Central memory CD8-positive, alpha-beta T cell (primary cell): ENCODE results near the gene USP40.

Experiments used
- ATAC-seq: fragments of 150-1000 bp; cut with Tn5 transposase; replicated peaks from 2 replicates; pipeline ENCODE4 v1.10.0; 2022; ENCODE audit warnings: mild to moderate bottlenecking, moderate FRiP score, moderate number of reproducible peaks; ENCODE audit not compliant: poor library complexity, severe bottlenecking; ENCODE audit errors: extremely low read depth
- DNase-seq, 2 donors: peaks; one replicate each; pipeline ENCODE4 v3.0.0; 2021; ENCODE audit warnings: low spot score in 2 of 2
- H3K27ac Mint-ChIP-seq: one replicate; pipeline ENCODE4 v1.8.0; 2022; ENCODE audit warnings: low read depth, mild to moderate bottlenecking, moderate library complexity, mixed read lengths
- H3K27me3 Mint-ChIP-seq: one replicate; pipeline ENCODE4 v1.8.0; 2022; ENCODE audit warnings: mixed read lengths
- H3K36me3 Mint-ChIP-seq: one replicate; pipeline ENCODE4 v1.8.0; 2022; ENCODE audit warnings: mild to moderate bottlenecking, moderate library complexity, mixed read lengths; ENCODE audit not compliant: insufficient read depth
- H3K4me1 Mint-ChIP-seq: one replicate; pipeline ENCODE4 v1.8.0; 2022; ENCODE audit warnings: mixed read lengths
- H3K4me3 Mint-ChIP-seq: one replicate; pipeline ENCODE4 v1.8.0; 2022; ENCODE audit warnings: mild to moderate bottlenecking, moderate library complexity, mixed read lengths
- H3K9me3 Mint-ChIP-seq: one replicate; pipeline ENCODE4 v1.8.0; 2022; ENCODE audit warnings: mixed read lengths

The USP40 gene

DNA sequence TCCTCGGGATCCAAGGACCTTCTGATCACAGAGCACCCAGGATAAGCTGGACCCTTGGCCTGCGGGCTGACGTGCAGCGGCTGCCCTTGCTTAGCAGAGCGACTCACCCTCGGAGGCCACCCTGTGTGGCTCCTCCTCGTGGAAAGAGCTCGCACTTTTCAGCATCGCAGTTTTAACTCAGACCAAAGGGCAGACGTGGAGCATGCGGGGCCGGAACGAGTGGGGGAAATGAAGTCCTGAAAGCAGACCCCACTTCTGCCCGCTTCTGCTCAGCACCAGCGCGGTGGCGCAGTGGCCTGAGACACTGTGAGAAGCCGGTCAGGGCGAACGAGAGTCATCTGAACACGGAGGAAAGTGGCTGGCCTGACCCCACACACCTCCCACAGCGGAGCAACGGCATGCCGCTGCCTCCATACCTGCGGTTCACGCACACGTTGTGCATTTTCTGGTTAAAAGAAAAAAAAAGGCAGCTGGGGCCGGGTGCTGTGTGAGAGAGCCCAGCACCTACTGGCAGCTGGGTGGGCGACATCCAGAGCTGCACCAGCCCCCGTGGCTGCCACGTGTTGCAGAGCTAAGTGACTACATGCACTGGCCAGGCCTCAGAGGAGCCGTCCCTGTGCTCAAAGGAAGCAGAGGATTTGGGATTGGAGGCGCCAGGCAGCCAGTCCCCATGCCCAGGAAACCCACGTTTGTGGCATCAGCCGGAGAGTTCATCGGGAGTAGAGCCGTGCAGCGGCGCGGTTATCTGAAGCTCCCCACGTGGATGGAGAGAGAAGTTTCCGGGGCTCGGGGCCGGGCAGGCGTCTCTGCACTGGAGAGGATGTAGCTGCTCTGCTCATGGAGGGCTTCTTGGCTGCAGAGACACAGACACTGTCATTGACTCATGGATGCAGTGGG lies 89.7 kb downstream of the USP40 start:
- H3K27ac Mint-ChIP-seq, result no peak overlapping the region
- ATAC-seq, result no peak

GRCh38 chr2:233476063-233476410 lies 90.5 kb downstream of the USP40 start:
- Mint-ChIP-seq H3K4me3 (no peak overlapping the region), H3K4me1 (no peaks in the 10 kb centered on the region), H3K9me3 (no peaks in the 10 kb centered on the region), H3K27me3 (no peaks in the 10 kb centered on the region), H3K27ac (no peak overlapping the region), H3K36me3 (peaks cover 16% of the 10 kb centered on the region)
- no peak for DNase-seq
- ATAC-seq, result no peak

More for the DNA sequence above, 89.7 kb downstream of the USP40 start:
- no peaks in the 10 kb centered on the region for H3K9me3 Mint-ChIP-seq
- DNase-seq, result no peak
- no peaks in the 10 kb centered on the region for H3K27me3 Mint-ChIP-seq
- H3K36me3 Mint-ChIP-seq, result peaks cover 16% of the 10 kb centered on the region
- no peak overlapping the region for H3K4me3 Mint-ChIP-seq
- no peaks in the 10 kb centered on the region for H3K4me1 Mint-ChIP-seq

GRCh38 chr2:233474308-233475160 lies 92.0 kb downstream of the USP40 start:
- Mint-ChIP-seq H3K27ac (no peak overlapping the region), H3K4me1 (no peaks in the 10 kb centered on the region), H3K4me3 (no peak overlapping the region), H3K27me3 (no peaks in the 10 kb centered on the region), H3K36me3 (peaks cover 13% of the 10 kb centered on the region), H3K9me3 (no peaks in the 10 kb centered on the region)
- no peak for DNase-seq
- ATAC-seq, result no peak

DNA sequence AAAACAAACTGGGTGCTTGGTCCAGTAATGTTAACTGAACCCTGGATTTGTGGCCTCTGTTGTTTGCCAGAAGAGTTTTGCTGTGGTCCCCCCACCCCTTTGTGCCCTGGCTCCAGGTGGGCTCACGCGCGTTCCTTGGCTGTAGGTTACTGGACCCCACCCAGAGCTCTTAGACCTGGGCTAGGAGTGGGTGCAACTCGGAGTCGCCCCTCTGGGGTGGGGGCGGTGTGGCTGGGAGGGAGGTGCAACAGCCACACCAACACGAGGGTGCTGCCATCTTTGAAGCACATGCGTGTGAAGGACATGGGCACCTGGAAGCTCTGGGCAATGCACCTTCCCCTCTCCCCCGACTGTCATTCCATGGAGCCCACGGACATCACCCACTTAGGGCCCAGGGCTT lies 92.7 kb downstream of the USP40 start:
- Mint-ChIP-seq H3K27ac (no peak overlapping the region), H3K4me3 (no peak overlapping the region)

GRCh38 chr2:233473386-233473791 lies 93.2 kb downstream of the USP40 start:
- no peaks in the 10 kb centered on the region for H3K4me1 Mint-ChIP-seq
- no peak overlapping the region for H3K27ac Mint-ChIP-seq
- no peaks in the 10 kb centered on the region for H3K9me3 Mint-ChIP-seq
- H3K27me3 Mint-ChIP-seq, result no peaks in the 10 kb centered on the region
- no peak overlapping the region for H3K4me3 Mint-ChIP-seq
- ATAC-seq (no peak), DNase-seq (no peak)
- H3K36me3 Mint-ChIP-seq, result peaks cover 13% of the 10 kb centered on the region

More for the DNA sequence above, 92.7 kb downstream of the USP40 start:
- DNase-seq (no peak), ATAC-seq (no peak)
- H3K4me1 Mint-ChIP-seq, result no peaks in the 10 kb centered on the region
- H3K36me3 Mint-ChIP-seq, result peaks cover 13% of the 10 kb centered on the region
- no peaks in the 10 kb centered on the region for H3K27me3 Mint-ChIP-seq
- H3K9me3 Mint-ChIP-seq, result no peaks in the 10 kb centered on the region

GRCh38 chr2:233471291-233472035 lies 95.1 kb downstream of the USP40 start:
- ATAC-seq, result no peak

DNA sequence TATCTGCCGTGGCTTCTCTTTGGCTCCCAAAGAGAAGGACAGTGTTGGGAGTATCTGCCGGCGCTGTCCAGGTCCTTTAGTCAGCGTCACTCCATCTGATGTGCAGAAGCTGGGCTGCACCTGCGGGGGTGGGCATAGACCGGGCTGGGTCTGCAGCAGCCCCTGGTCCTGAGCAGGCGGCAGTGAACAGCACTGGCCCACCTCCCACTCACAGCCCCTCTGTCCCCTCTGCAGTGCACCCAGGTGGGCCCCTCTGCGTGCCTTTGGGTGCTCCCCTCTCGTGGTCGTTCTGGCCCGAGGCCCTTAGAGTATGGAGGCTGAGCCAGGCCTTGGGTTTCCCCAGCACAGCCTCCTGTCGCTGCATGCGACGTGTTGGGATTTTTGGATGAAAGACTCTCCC lies 95.7 kb downstream of the USP40 start:
- H3K9me3 Mint-ChIP-seq, result no peaks in the 10 kb centered on the region
- H3K27ac Mint-ChIP-seq, result no peak overlapping the region
- H3K36me3 Mint-ChIP-seq, result peaks cover 29% of the 10 kb centered on the region
- H3K4me3 Mint-ChIP-seq, result no peak overlapping the region
- no peak for DNase-seq
- ATAC-seq, result no peak
- no peaks in the 10 kb centered on the region for H3K4me1 Mint-ChIP-seq
- H3K27me3 Mint-ChIP-seq, result no peaks in the 10 kb centered on the region

More at GRCh38 chr2:233471291-233472035, 95.1 kb downstream of the USP40 start:
- Mint-ChIP-seq H3K4me1 (no peaks in the 10 kb centered on the region), H3K27ac (no peak overlapping the region), H3K4me3 (no peak overlapping the region), H3K36me3 (peaks cover 25% of the 10 kb centered on the region), H3K27me3 (no peaks in the 10 kb centered on the region), H3K9me3 (no peaks in the 10 kb centered on the region)
- no peak for DNase-seq

DNA sequence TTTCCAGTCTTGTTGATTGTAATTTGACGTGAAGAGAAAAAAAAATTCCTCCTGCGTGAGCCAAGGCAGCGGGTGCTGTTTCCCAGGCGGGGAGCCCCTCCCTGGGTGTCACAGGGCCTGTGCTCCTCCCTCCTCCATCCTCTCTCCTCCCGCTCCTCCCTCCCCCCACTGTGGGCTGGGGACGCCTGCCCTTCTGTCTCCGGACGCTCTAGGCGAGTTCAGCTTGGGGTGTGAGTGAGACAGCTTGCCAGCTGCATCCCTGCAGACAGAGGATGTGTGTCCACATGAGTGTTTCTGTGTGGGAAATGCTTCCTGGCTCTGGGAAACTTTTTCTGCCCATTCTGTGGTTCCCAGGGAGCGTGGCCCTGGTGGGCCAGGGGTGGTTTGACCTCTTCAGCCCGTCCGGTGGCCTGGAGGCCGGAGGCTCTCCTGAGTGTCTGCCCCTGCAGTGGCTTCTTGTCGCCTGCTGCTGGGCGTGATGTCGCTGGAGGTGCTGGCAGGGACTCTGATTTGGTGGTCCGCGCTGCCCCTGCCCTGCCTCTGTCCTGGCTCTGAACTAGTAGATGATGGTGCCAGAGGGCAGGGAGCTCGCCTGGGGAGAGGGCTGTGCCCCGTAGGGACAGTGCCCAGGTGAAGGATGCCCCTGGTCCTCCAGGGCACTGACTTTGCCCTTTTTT lies 96.4 kb downstream of the USP40 start:
- H3K36me3 Mint-ChIP-seq, result peaks cover 28% of the 10 kb centered on the region
- ATAC-seq (no peak), DNase-seq (no peak)
- no peaks in the 10 kb centered on the region for H3K27me3 Mint-ChIP-seq
- H3K4me3 Mint-ChIP-seq, result no peak overlapping the region
- no peaks in the 10 kb centered on the region for H3K4me1 Mint-ChIP-seq
- H3K9me3 Mint-ChIP-seq, result no peaks in the 10 kb centered on the region
- H3K27ac Mint-ChIP-seq, result no peak overlapping the region

DNA sequence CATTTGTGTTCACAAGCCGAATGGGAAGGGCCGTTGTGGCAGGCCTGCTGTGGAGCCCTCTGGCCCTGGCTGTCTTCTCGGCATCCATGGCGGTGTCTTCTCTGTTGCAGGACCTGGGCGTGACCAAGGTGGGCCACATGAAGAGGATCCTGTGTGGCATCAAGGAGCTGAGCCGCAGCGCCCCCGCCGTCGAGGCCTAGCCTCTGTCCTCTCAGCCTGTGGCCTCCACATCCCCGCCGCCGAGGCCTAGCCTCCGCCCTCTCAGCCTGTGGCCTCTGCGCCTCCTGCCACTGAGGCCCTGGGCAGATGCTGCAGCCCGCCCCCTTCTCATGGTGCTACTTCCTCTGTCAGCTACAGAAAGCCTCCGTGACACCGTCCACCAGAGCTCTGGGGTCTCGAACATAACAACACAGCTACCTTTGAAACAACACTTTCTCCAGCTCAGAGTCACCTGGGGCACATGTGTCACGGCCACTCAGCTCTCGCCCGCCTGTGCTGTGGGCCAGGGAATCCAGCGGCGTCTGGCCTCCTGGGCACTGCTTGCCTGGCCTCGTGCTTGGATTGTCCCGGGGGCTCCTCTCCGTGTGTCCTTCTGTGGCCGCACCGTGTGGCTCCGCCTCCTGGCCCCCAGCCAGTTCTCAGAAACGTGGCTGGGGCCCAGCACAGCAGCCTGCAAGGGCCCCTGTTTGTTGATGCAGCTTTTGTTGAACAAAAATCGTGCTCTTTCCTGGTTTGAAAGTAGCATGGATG lies 97.1 kb downstream of the USP40 start:
- no peak for ATAC-seq
- Mint-ChIP-seq H3K27me3 (no peaks in the 10 kb centered on the region), H3K9me3 (no peaks in the 10 kb centered on the region), H3K27ac (no peak overlapping the region), H3K4me3 (no peak overlapping the region), H3K4me1 (no peaks in the 10 kb centered on the region), H3K36me3 (peaks cover 31% of the 10 kb centered on the region)
- DNase-seq, result no peak

DNA sequence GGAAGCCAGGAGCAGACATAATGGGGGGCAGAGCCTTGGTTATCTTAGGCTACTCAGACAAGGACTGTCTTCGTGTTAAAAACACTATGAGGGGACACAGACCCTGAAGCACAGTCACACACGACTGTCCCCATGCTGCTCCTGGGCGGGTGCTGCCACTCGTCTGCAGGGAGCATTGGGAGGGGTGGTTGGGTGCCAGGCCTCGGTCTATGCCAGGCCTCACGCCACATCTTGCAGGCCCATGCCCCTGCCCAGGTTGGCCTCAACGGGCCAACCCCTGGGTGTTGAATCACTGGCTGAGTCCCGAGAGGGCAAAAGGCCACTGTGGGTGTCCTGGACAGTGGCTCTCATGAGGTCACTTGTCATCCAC lies 97.9 kb downstream of the USP40 start:
- no peaks in the 10 kb centered on the region for H3K27me3 Mint-ChIP-seq
- no peak overlapping the region for H3K27ac Mint-ChIP-seq
- no peak for DNase-seq
- peaks cover 32% of the 10 kb centered on the region for H3K36me3 Mint-ChIP-seq
- no peaks in the 10 kb centered on the region for H3K4me1 Mint-ChIP-seq
- no peaks in the 10 kb centered on the region for H3K9me3 Mint-ChIP-seq
- no peak for ATAC-seq
- no peak overlapping the region for H3K4me3 Mint-ChIP-seq

DNA sequence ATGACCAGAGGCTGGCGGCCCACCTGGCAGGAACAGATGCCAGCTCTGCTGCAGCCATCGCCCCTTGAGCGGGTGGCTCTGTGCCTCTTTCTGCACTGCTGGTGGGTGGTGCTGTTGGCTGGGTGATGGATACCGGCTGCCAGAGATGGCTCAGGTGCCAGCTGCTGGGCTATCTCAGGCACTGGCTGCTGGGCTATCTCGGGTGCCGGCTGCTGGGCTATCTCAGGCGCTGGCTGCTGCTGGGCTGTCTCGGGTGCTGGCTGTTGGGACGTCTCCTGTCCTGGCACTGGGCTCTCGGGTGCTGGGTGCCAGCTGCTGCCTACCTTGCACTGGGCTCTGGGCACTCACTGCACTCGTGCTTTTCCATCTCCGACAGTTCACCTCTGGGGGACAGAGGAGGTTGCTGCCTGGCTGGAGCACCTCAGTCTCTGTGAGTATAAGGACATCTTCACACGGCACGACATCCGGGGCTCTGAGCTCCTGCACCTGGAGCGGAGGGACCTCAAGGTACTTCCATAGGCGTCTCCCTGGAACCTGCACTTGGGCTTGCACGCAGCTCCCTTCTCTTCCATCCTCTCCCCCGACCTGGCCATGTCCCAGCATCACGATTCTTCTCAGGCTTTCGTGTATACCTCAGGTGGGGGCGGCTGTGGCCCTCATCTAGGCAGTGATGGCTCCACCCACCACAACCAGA lies 98.4 kb downstream of the USP40 start:
- no peak for DNase-seq
- Mint-ChIP-seq H3K4me3 (no peak overlapping the region), H3K27me3 (no peaks in the 10 kb centered on the region), H3K27ac (no peak overlapping the region), H3K36me3 (peaks cover 33% of the 10 kb centered on the region), H3K9me3 (no peaks in the 10 kb centered on the region), H3K4me1 (no peaks in the 10 kb centered on the region)
- no peak for ATAC-seq
